Calu3 (cell line): ENCODE data around the gene SPTBN1. TPM values are rescaled to one million over a fixed set of nuclear protein-coding genes. Genes with fewer than 3 reads are reported as not detected.
A peak's percentile ranks its signal among the peaks of the same experiment; 100 is the strongest.
"Not testable (repeated sequence)": the region's sequence is repeated elsewhere in the genome, so short reads cannot be mapped to it uniquely, and the experiment has no call there.

Experiments
- BruUV-seq: library from RNA; stranded (reverse); fragments of 400-500 nt; replicated peaks from 2 replicates; lab custom pipeline; 2021; lab: Mats Ljungman, UMichigan
- CTCF ChIA-PET: fragments of 300-600 bp; sonication (Branson Sonifier 250); formaldehyde crosslinking; loops from one replicate; lab custom pipeline; 2022; ENCODE audit warnings: antibody characterized with exemption; lab: Charles Lee
- DNase-seq: peaks from one replicate; pipeline ENCODE4 v3.0.0; 2022
- H3K27ac Mint-ChIP-seq: one replicate; pipeline ENCODE4 v1.8.0; 2022; ENCODE audit warnings: mixed read lengths; ENCODE audit not compliant: unreplicated experiment
- H3K27me3 Mint-ChIP-seq: one replicate; pipeline ENCODE4 v1.8.0; 2022; ENCODE audit warnings: mixed read lengths; ENCODE audit not compliant: unreplicated experiment
- H3K36me3 Mint-ChIP-seq: one replicate; pipeline ENCODE4 v1.8.0; 2022; ENCODE audit warnings: mild to moderate bottlenecking, moderate library complexity, mixed read lengths; ENCODE audit not compliant: insufficient read depth, unreplicated experiment
- H3K4me1 Mint-ChIP-seq: one replicate; pipeline ENCODE4 v1.8.0; 2022; ENCODE audit warnings: mild to moderate bottlenecking, low read depth, mixed read lengths; ENCODE audit not compliant: unreplicated experiment
- H3K4me3 Mint-ChIP-seq: one replicate; pipeline ENCODE4 v1.8.0; 2022; ENCODE audit warnings: mild to moderate bottlenecking, low read depth, moderate library complexity, mixed read lengths; ENCODE audit not compliant: unreplicated experiment
- H3K9me3 Mint-ChIP-seq: one replicate; pipeline ENCODE4 v1.8.0; 2022; ENCODE audit warnings: low read depth, mixed read lengths; ENCODE audit not compliant: unreplicated experiment
- CTCF ChIP-seq: fragments of 200-600 bp; IDR thresholded peaks from one replicate; pipeline ENCODE4 v1.8.0; 2022; ENCODE audit warnings: antibody characterized with exemption; ENCODE audit not compliant: unreplicated experiment
- intact Hi-C: fragments of 100-400 bp; cut with micrococcal nuclease; formaldehyde crosslinking; loops from one replicate; pipeline ENCODE4 v1.10.0; 2022; ENCODE audit not compliant: unreplicated experiment
- total RNA-seq: library from RNA; stranded (reverse); gene quantifications from 2 replicates; pipeline ENCODE4 v1.2.3, GENCODE V29; 2022

SPTBN1 gene
- total RNA-seq, 1 experiment from 2014 or later, result 611 TPM

GRCh38 chr2:54691445-54692135, 235.5 kb downstream of the SPTBN1 start:
- no peaks in the 10 kb centered on the region for H3K27me3 Mint-ChIP-seq
- peak; percentile 69 for DNase-seq
- no peak for TF ChIP-seq CTCF
- intact Hi-C loops, result no loop called here
- no peak overlapping the region for H3K27ac Mint-ChIP-seq
- H3K4me3 Mint-ChIP-seq, result no peak overlapping the region
- peaks cover 11% of the 10 kb centered on the region for H3K4me1 Mint-ChIP-seq
- H3K36me3 Mint-ChIP-seq, result peaks cover 6% of the 10 kb centered on the region
- CTCF ChIA-PET, result interaction anchor here (0.8 to 1.9 kb wide), 11 partner anchors 13 to 585 kb away, joined by 3 to 13 read pairs (median 3); no protein-coding TSS in a partner anchor
- no TSS peak for BruUV-seq
- no peaks in the 10 kb centered on the region for H3K9me3 Mint-ChIP-seq

GRCh38 chr2:54692556-54692955, 236.4 kb downstream of the SPTBN1 start:
- CTCF ChIA-PET, result interaction anchor here (0.7 to 1.9 kb wide), 2 partner anchors 31 to 586 kb away, joined by 5 to 10 read pairs; partner anchors contain the start of gene EML6
- H3K27ac Mint-ChIP-seq, result no peak overlapping the region
- H3K36me3 Mint-ChIP-seq, result peaks cover 6% of the 10 kb centered on the region
- H3K27me3 Mint-ChIP-seq, result no peaks in the 10 kb centered on the region
- H3K4me3 Mint-ChIP-seq, result no peak overlapping the region
- peaks cover 11% of the 10 kb centered on the region for H3K4me1 Mint-ChIP-seq
- TF ChIP-seq CTCF, result no peak
- DNase-seq, result no peak
- no TSS peak for BruUV-seq
- H3K9me3 Mint-ChIP-seq, result no peaks in the 10 kb centered on the region
- intact Hi-C loops, result no loop called here

- no peak for TF ChIP-seq CTCF
- Mint-ChIP-seq H3K4me3 (no peak overlapping the region), H3K27ac (no peak overlapping the region), H3K9me3 (peaks cover 3% of the 10 kb centered on the region), H3K4me1 (peaks cover 11% of the 10 kb centered on the region), H3K36me3 (peaks cover 6% of the 10 kb centered on the region), H3K27me3 (no peaks in the 10 kb centered on the region)
- BruUV-seq, result no TSS peak
- CTCF ChIA-PET, result no interaction called here
- no peak for DNase-seq
- intact Hi-C loops, result no loop called here
These were observed 239.3 kb downstream of the SPTBN1 start for GRCh38 chr2:54695378-54695777.

- intact Hi-C loops, result no loop called here
- Mint-ChIP-seq H3K4me3 (no peak overlapping the region), H3K27me3 (no peaks in the 10 kb centered on the region), H3K36me3 (no peaks in the 10 kb centered on the region), H3K4me1 (no peaks in the 10 kb centered on the region), H3K27ac (no peak overlapping the region), H3K9me3 (peaks cover 3% of the 10 kb centered on the region)
- no peak for TF ChIP-seq CTCF
- no TSS peak for BruUV-seq
- DNase-seq, result no peak
- CTCF ChIA-PET, result no interaction called here
These were observed 241.8 kb downstream of the SPTBN1 start for GRCh38 chr2:54697934-54698333.

GRCh38 chr2:54698926-54699325, 242.8 kb downstream of the SPTBN1 start:
- intact Hi-C loops, CTCF ChIA-PET, H3K9me3 Mint-ChIP-seq, H3K4me1 Mint-ChIP-seq, H3K4me3 Mint-ChIP-seq, H3K36me3 Mint-ChIP-seq, DNase-seq, H3K27ac Mint-ChIP-seq, H3K27me3 Mint-ChIP-seq, BruUV-seq: not testable (repeated sequence)
